ENCODE data around the gene JARID2. TPM values are rescaled to one million over a fixed set of nuclear protein-coding genes. Genes with fewer than 3 reads are reported as not detected.

JARID2 gene
- polyA plus RNA-seq, 1 of the 3 experiments (the other 2 are of a cell fraction) = 3.4 TPM

DNA sequence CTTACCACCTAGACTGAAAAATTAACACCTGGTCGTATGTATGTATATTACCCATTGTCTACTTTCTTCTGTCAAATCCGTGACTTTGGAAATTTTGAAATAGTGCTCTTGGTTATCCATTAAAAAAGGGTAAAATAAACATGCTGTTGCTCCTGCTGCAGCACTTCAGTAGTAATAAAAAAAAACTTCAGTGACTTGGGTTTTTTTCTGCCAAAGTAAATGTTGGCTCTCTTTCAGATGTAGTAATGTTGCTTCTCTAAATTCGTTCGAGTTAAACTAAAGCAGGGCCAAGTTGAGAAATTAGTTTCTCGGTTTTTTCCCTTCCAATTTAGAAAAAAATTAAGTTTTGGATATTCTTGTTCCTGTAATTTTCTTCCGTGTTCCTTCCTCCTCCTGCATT is 34.2 kb downstream of the JARID2 start:
- no peak for DNase-seq
- Histone ChIP-seq H3K4me2 (no peak overlapping the region), H3K4me1 (ENCODE audit: control insufficient read depth in 1 of 2, insufficient read depth in 2 of 2, low read depth in 1 of 2, low read length in 1 of 2) (peaks cover 10 to 24% of the 10 kb centered on the region in 2 experiments; a peak in 3 of 4 replicates), H4K20me1 (ENCODE audit: insufficient read depth) (peaks cover 20% of the 10 kb centered on the region), H3K27me3 (ENCODE audit: insufficient read depth) (no peaks in the 10 kb centered on the region), H3K9me2 (no peaks in the 10 kb centered on the region), H3F3A (replicated peaks; ENCODE audit: insufficient read depth) (peaks cover 5% of the 10 kb centered on the region), H3K27ac (ENCODE audit: low read depth in 2 of 2, low read length in 1 of 2) (no peak overlapping the region), H3K36me3 (replicated peaks in 1 of 2; ENCODE audit: control insufficient read depth in 1 of 2, insufficient read depth in 2 of 2, low read length in 1 of 2) (no peaks in the 10 kb centered on the region), H3K79me2 (ENCODE audit: insufficient read depth) (peaks cover 36% of the 10 kb centered on the region; the same call in 1 of the 2 replicates), H2AFZ (ENCODE audit: low read depth) (no peak overlapping the region), H3K4me3 (ENCODE audit: low read depth in 2 of 2, low read length in 1 of 2) (no peak overlapping the region), H3K9ac (no peak overlapping the region), H3K9me3 (no peaks in the 10 kb centered on the region)
- ChIA-PET CTCF (no interaction called here), POLR2A (no interaction called here)
- no peak for TF ChIP-seq ZBTB33 (IDR thresholded peaks at IDR 0.05; ENCODE audit: borderline replicate concordance, low read depth)
- TF ChIP-seq RFX5 (IDR thresholded peaks at IDR 0.05; ENCODE audit: low read length) = no peak
- TF ChIP-seq TCF12 (IDR thresholded peaks at IDR 0.05) = no peak
- TF ChIP-seq MEF2A (IDR thresholded peaks at IDR 0.05; ENCODE audit: borderline replicate concordance, low read depth) = no peak
- no peak for TF ChIP-seq USF2 (IDR thresholded peaks at IDR 0.05; ENCODE audit: borderline replicate concordance, low read depth, low read length)
- TF ChIP-seq JUND (IDR thresholded peaks at IDR 0.05) = no peak
- no peak for TF ChIP-seq IRF3 (IDR thresholded peaks at IDR 0.05; ENCODE audit: low read depth, low read length)
- TF ChIP-seq, protein P1, sequence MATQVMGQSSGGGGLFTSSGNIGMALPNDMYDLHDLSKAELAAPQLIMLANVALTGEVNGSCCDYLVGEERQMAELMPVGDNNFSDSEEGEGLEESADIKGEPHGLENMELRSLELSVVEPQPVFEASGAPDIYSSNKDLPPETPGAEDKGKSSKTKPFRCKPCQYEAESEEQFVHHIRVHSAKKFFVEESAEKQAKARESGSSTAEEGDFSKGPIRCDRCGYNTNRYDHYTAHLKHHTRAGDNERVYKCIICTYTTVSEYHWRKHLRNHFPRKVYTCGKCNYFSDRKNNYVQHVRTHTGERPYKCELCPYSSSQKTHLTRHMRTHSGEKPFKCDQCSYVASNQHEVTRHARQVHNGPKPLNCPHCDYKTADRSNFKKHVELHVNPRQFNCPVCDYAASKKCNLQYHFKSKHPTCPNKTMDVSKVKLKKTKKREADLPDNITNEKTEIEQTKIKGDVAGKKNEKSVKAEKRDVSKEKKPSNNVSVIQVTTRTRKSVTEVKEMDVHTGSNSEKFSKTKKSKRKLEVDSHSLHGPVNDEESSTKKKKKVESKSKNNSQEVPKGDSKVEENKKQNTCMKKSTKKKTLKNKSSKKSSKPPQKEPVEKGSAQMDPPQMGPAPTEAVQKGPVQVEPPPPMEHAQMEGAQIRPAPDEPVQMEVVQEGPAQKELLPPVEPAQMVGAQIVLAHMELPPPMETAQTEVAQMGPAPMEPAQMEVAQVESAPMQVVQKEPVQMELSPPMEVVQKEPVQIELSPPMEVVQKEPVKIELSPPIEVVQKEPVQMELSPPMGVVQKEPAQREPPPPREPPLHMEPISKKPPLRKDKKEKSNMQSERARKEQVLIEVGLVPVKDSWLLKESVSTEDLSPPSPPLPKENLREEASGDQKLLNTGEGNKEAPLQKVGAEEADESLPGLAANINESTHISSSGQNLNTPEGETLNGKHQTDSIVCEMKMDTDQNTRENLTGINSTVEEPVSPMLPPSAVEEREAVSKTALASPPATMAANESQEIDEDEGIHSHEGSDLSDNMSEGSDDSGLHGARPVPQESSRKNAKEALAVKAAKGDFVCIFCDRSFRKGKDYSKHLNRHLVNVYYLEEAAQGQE (IDR thresholded peaks at IDR 0.05; ENCODE audit: low read depth, low read length) = no peak
- no peak for TF ChIP-seq EZH2phosphoT487 (IDR thresholded peaks at IDR 0.05; ENCODE audit: borderline replicate concordance, low read depth)
- TF ChIP-seq, protein P2, sequence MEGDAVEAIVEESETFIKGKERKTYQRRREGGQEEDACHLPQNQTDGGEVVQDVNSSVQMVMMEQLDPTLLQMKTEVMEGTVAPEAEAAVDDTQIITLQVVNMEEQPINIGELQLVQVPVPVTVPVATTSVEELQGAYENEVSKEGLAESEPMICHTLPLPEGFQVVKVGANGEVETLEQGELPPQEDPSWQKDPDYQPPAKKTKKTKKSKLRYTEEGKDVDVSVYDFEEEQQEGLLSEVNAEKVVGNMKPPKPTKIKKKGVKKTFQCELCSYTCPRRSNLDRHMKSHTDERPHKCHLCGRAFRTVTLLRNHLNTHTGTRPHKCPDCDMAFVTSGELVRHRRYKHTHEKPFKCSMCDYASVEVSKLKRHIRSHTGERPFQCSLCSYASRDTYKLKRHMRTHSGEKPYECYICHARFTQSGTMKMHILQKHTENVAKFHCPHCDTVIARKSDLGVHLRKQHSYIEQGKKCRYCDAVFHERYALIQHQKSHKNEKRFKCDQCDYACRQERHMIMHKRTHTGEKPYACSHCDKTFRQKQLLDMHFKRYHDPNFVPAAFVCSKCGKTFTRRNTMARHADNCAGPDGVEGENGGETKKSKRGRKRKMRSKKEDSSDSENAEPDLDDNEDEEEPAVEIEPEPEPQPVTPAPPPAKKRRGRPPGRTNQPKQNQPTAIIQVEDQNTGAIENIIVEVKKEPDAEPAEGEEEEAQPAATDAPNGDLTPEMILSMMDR (IDR thresholded peaks at IDR 0.05) = no peak
- no peak for TF ChIP-seq TAF1 (IDR thresholded peaks at IDR 0.05; ENCODE audit: borderline replicate concordance, low read depth, low read length)
- no peak for TF ChIP-seq ELF1 (IDR thresholded peaks at IDR 0.05)
- no peak for TF ChIP-seq NRF1 (IDR thresholded peaks at IDR 0.05; ENCODE audit: low read depth, low read length)
- WGBS (ENCODE audit: low lambda C conversion rate) = 64% methylated on average over 6 of the region's 6 CpGs

All from SK-N-SH (cell line).